ENCODE measurements around the gene SH3GL2. TPM values are rescaled to one million over a fixed set of nuclear protein-coding genes. Genes with fewer than 3 reads are reported as not detected.

The SH3GL2 gene
- total RNA-seq, 1 donor from 2014 or later = not detected

GRCh38 chr9:17800418-17800817, 221.6 kb downstream of the SH3GL2 start:
- no peaks in the 10 kb centered on the region for H3K4me1 Mint-ChIP-seq
- ChIA-PET POLR2A (no interaction called here), CTCF (interaction anchor here (1.3 kb wide), 1 partner anchor 11 kb away, joined by 4 read pairs; no protein-coding TSS in a partner anchor)
- no peak overlapping the region for H3K27ac Mint-ChIP-seq
- intact Hi-C loops (cut with micrococcal nuclease) = loop anchor here (10.0 kb wide), 1 partner anchor 644 kb away; no protein-coding TSS in a partner anchor
- H3K36me3 Mint-ChIP-seq (ENCODE audit: low read depth) = no peaks in the 10 kb centered on the region
- DNase-seq = no peak
- TF ChIP-seq CTCF (IDR thresholded peaks at IDR 0.05) = no peak
- no peaks in the 10 kb centered on the region for H3K27me3 Mint-ChIP-seq
- no peak overlapping the region for H3K4me3 Mint-ChIP-seq
- no peak for ATAC-seq (ENCODE audit: low read depth)
- H3K9me3 Mint-ChIP-seq = no peaks in the 10 kb centered on the region

GRCh38 chr9:17802249-17802857, 223.5 kb downstream of the SH3GL2 start:
- ChIA-PET POLR2A (no interaction called here), CTCF (no interaction called here)
- no peaks in the 10 kb centered on the region for H3K4me1 Mint-ChIP-seq
- H3K27ac Mint-ChIP-seq = no peak overlapping the region
- TF ChIP-seq CTCF (IDR thresholded peaks at IDR 0.05) = no peak
- intact Hi-C loops (cut with micrococcal nuclease) = loop anchor here (10.0 kb wide), 1 partner anchor 642 kb away; no protein-coding TSS in a partner anchor
- no peaks in the 10 kb centered on the region for H3K9me3 Mint-ChIP-seq
- no peaks in the 10 kb centered on the region for H3K36me3 Mint-ChIP-seq (ENCODE audit: low read depth)
- no peaks in the 10 kb centered on the region for H3K27me3 Mint-ChIP-seq
- H3K4me3 Mint-ChIP-seq = no peak overlapping the region
- DNase-seq (no peak), ATAC-seq (ENCODE audit: low read depth) (no peak)

- H3K4me1 Mint-ChIP-seq = no peaks in the 10 kb centered on the region
- no peaks in the 10 kb centered on the region for H3K36me3 Mint-ChIP-seq (ENCODE audit: low read depth)
- DNase-seq (no peak), ATAC-seq (ENCODE audit: low read depth) (no peak)
- H3K4me3 Mint-ChIP-seq = no peak overlapping the region
- H3K27me3 Mint-ChIP-seq = no peaks in the 10 kb centered on the region
- no peak for TF ChIP-seq CTCF (IDR thresholded peaks at IDR 0.05)
- ChIA-PET POLR2A (no interaction called here), CTCF (no interaction called here)
- H3K9me3 Mint-ChIP-seq = no peaks in the 10 kb centered on the region
- intact Hi-C loops (cut with micrococcal nuclease) = loop anchor here (10.0 kb wide), 1 partner anchor 637 kb away; no protein-coding TSS in a partner anchor
- H3K27ac Mint-ChIP-seq = no peak overlapping the region
Observed at GRCh38 chr9:17807613-17808282, 228.9 kb downstream of the SH3GL2 start.

- no peak for TF ChIP-seq CTCF (IDR thresholded peaks at IDR 0.05)
- Mint-ChIP-seq H3K4me3 (no peak overlapping the region), H3K27me3 (no peaks in the 10 kb centered on the region), H3K27ac (no peak overlapping the region), H3K9me3 (no peaks in the 10 kb centered on the region), H3K36me3 (ENCODE audit: low read depth) (no peaks in the 10 kb centered on the region), H3K4me1 (no peaks in the 10 kb centered on the region)
- ChIA-PET CTCF (interaction anchor here (1.1 to 1.3 kb wide), 3 partner anchors 11 to 1647 kb away, joined by 3 to 6 read pairs (median 6); no protein-coding TSS in a partner anchor), POLR2A (no interaction called here)
- DNase-seq = no peak
- no peak for ATAC-seq (ENCODE audit: low read depth)
- intact Hi-C loops (cut with micrococcal nuclease) = no loop called here
Observed at GRCh38 chr9:17810317-17810716, 231.5 kb downstream of the SH3GL2 start.

GRCh38 chr9:17810728-17811571, 232.1 kb downstream of the SH3GL2 start:
- ChIA-PET CTCF (interaction anchor here (0.8 to 1.3 kb wide), 6 partner anchors 10 to 1646 kb away, joined by 3 to 6 read pairs (median 5); no protein-coding TSS in a partner anchor), POLR2A (no interaction called here)
- Mint-ChIP-seq H3K27ac (no peak overlapping the region), H3K9me3 (no peaks in the 10 kb centered on the region), H3K4me1 (no peaks in the 10 kb centered on the region), H3K4me3 (no peak overlapping the region), H3K36me3 (ENCODE audit: low read depth) (no peaks in the 10 kb centered on the region), H3K27me3 (no peaks in the 10 kb centered on the region)
- no peak for TF ChIP-seq CTCF (IDR thresholded peaks at IDR 0.05)
- ATAC-seq (ENCODE audit: low read depth) (no peak), DNase-seq (no peak)
- intact Hi-C loops (cut with micrococcal nuclease) = no loop called here
